Colon (tissue), 2 donors: ENCODE measurements around the gene CDCA3.
"Not testable (repeated sequence)": the region's sequence is repeated elsewhere in the genome, so short reads cannot be mapped to it uniquely, and the experiment has no call there.

Source experiments
- FAIRE-seq: peaks from 2 replicates; lab custom pipeline; 2012; peaks lifted over from hg19 to GRCh38; lab: Jason Lieb, UNC
- donor health status: control.
- donor health status: control.

The CDCA3 gene

DNA sequence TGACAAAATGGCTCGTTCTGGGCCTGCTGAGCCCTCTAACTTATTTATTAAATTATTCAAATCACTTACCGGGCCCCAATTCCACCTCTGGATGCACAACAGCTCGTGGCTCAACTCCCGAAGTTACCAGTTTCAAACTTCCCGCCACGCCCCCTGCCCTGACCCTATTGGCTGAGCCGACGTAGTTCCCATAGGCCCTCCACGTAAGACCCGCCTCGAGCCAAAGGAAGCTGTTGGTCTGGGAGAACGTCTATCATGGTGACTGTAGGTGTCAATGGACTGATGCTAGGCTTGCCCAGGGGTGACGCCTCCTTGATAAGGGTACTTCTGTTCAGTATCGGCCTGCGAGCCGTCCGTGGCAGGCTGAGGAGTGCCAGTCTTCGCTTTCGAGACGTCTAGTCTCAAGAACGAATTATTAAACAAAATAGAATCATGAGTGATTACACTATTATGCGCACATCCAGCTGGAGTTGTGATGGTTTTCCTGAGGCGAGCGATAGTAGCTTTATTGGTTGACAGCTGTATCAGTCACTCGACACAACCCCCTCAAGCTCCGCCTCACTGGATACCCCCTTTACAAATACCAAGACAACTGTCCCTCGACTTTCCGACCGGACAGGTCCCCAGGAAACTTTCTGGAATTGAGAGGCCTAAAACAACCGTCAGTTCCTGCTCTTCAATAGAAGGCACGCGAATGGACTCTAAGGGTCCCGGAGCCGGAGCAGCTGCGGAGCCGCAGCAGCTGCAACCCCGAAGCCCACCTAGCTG, at the start of gene CDCA3:
TSS of gene CDCA3 (minus strand) at position 134 of the 768 bp plus-strand sequence. CDS start 334 bp downstream, outside the sequence.
- FAIRE-seq: peak; percentile 31

- no peak for FAIRE-seq
These were observed 48.9 kb upstream of the CDCA3 start for GRCh38 chr12:6899837-6900519.

- FAIRE-seq: no peak
These were observed 48.3 kb upstream of the CDCA3 start for GRCh38 chr12:6899427-6899826.

GRCh38 chr12:6896846-6897435, 45.9 kb upstream of the CDCA3 start:
- no peak for FAIRE-seq

DNA sequence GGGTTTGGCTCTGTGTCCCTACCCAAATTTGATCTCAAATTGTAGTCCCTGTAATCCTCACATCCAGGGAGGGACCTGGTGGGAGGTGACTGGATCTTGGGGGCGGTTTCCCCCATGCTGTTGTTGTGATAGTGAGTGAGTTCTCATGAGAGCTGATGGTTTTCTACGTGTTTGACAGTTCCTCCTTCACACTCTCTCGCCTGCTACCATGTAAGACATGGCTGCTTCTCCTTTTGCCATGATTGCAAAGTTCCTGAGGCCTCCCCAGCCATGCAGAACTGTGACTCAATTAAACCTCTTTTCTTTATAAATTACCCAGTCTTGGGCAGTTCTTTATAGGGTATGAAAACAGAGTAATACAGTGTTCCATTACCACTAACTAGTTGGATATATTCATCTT, 43.2 kb upstream of the CDCA3 start:
- FAIRE-seq: no peak

GRCh38 chr12:6892683-6893082, 41.6 kb upstream of the CDCA3 start:
- not testable (repeated sequence) for FAIRE-seq

- FAIRE-seq: no peak
These were observed 40.5 kb upstream of the CDCA3 start for GRCh38 chr12:6891646-6892001.

DNA sequence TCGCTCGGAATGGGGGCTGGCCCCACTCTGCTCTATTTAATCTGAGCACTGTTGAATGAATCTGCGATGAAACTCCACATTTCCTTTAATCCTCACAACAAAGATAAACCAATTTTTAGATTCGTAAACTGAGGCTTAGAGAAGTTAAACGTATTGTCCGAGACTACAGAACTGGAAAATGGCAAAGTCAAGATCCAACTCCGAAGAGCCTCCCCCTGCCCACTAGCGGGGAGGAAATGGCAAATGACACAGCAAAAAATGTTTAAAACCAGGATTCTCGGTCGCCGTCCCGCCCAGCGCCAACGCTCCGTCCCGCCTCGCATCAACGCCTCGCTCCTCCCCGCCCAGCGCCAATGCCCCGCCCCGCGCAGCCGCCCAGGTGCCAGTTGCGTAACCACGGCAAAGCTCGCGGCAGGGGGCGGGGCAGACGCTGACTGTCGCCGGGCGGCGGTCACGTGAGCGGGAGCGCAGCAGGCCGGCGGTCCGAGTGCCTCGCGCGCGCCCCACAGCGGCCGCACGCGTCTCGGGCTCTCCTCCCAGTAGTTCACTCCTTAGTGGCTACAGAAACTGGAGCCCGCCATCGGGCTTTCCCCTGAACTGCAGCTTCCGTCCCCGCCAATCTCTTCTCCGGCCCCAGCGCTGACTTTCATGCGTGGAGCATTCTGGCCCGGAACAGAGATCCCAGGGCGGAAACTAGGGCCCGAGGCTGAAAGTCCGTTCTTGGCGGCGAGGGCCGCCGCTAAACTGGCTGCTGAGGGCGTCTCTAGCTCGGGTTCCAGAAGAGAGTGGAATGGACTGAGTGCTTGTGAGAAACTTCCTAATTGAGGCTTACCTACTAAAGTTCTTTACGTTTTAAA, 39.9 kb upstream of the CDCA3 start:
- FAIRE-seq: no peak

DNA sequence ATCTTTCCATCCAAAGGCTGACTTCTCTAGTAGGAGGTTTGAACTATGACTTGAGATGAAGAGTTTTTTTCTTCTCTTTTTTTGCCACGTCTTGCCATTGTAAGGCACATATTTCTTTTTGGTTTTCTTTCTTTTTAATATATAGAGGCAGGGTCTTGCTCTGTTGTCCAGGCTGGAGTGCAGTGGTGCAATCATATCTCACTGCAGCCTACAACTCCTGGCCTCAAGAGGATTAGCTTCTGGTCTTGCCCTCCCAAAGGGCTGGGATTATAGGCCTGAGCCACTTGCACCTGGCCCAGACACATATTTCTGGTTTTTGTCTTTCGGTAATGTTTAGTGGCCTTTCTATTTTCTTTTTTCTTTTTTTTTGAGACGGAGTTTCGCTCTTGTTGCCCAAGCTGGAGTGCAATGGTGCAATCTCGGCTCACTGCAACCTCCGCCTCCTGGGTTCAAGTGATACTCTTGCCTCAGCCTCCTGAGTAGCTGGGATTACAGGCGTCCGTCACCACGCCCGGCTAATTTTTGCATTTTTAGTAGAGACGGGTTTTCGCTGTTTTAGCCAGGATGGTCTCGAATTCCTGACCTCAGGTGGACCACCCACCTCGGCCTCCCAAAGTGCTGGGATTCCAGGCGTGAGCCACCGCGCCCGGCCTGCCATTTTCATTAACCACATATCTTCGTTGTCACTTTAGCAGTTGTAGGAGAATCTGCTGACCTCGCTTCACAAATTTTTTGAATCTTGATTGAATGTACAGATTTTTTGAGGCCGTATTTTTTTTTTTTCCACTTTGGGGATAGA, 38.9 kb upstream of the CDCA3 start:
- not testable (repeated sequence) for FAIRE-seq

GRCh38 chr12:6888794-6889193, 37.7 kb upstream of the CDCA3 start:
- not testable (repeated sequence) for FAIRE-seq

GRCh38 chr12:6888360-6888759, 37.3 kb upstream of the CDCA3 start:
- FAIRE-seq: no peak

GRCh38 chr12:6887460-6887859, 36.4 kb upstream of the CDCA3 start:
- no peak for FAIRE-seq

DNA sequence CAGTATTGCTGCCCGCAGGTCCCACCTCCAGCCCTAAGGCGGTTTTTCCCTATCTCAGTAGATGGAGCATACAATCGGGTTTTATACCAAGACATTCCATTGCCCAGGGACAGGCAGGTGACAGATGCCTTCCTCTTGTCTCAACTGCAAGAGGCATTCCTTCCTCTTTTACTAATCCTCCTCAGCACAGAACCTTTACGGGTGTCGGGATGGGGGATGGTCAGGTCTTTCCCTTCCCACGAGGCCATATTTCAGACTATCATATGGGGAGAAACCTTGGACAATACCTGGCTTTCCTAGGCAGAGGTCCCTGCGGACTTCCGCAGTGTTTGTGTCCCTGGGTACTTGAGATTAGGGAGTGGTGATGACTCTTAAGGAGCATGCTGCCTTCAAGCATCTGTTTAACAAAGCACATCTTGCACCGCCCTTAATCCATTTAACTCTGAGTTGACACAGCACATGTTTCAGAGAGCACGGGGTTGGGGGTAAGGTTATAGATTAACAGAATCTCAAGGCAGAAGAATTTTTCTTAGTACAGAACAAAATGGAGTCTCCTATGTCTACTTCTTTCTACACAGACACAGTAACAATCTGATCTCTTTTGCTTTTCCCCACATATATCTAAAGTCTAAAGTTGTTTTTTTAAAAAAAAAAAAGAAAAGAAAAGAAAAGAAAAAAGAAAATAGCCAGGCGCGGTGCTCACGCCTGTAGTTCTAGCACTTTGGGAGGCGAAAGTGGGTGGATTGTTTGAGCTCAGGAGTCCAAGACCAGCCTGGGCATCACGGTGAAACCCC, 35.3 kb upstream of the CDCA3 start:
- FAIRE-seq: not testable (repeated sequence)

GRCh38 chr12:6884539-6884938, 33.5 kb upstream of the CDCA3 start:
- no peak for FAIRE-seq

DNA sequence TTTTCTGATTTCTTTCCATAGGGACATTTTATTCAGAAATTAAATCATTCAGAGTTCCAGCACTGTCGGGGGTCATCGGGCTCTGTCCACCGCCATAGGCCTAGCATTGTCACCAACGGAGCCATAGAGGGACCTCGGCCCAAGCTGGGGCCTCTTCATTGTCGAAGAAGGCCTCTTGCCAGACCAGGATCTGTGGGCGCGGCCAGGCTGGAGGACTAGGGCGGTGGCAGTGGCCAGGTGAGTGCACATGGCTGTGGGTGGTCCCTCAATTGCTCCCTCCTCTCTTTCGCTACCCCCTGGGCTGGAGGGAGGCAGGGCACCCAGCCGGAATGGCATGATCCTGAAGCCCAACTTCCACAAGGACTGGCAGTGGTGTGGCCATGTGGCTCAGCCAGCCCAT, 32.6 kb upstream of the CDCA3 start:
- FAIRE-seq: no peak

DNA sequence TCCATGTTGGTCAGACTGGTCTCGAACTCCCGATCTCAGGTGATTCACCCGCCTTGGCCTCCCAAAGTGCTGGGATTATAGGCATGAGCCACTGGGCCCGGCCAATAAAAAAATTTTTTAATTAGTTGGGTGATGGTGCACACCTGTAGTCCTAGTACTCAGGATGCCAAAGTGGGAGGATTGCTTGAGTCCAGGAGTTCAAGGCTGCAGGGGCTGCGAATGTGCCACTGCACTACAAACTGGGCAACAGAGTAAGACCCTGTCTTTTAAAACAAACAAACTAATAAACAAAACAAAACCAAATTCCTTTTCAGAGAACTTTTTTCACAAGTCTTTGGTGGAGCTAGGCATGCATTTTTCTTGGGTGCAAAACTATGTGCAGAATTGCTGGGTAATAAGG, 32.2 kb upstream of the CDCA3 start:
- FAIRE-seq: no peak

GRCh38 chr12:6879824-6880223, 28.7 kb upstream of the CDCA3 start:
- FAIRE-seq: not testable (repeated sequence)

DNA sequence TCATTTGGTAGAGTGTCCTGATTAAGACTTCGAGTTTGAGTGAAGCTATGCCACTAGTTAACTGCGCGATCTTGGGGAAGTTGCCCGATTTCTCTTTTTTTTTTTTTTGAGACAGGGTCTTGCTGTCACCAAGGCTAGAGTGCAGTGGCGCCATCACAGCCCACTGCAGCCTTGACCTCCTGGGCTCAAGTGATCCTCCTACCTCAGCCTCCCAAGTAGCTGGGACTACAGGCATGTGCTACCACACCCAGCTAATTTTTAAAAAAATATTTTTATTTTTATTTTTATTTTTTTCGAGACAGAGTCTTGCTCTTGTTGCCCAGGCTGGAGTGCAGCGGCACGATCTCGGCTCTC, 22.9 kb upstream of the CDCA3 start:
- not testable (repeated sequence) for FAIRE-seq

GRCh38 chr12:6873094-6874014, 22.3 kb upstream of the CDCA3 start, which contains the start of gene SPSB2:
SPSB2 (minus strand) TSS chr12:6873303; CDS start chr12:6872901, 402 bp downstream.
- FAIRE-seq: no peak
